Muscle layer of duodenum (tissue), 2 donors: ENCODE data around the gene HAS3.
"Not testable (repeated sequence)": the region's sequence is repeated elsewhere in the genome, so short reads cannot be mapped to it uniquely, and the experiment has no call there.

Experiments
- H3K27ac ChIP-seq: one replicate; pipeline ENCODE4 v1.7.0; 2013; ENCODE audit warnings: mild to moderate bottlenecking, low read length
- H3K27me3 ChIP-seq: one replicate; pipeline ENCODE4 v1.7.0; 2013; ENCODE audit warnings: low read depth, mild to moderate bottlenecking, control low read depth, low read length
- H3K36me3 ChIP-seq, 2 donors: one replicate each; pipeline ENCODE4 v1.7.0; 2013; ENCODE audit warnings: low read length in 2 of 2, control low read depth in 1 of 2, mild to moderate bottlenecking in 1 of 2; ENCODE audit not compliant: insufficient read depth in 2 of 2, control insufficient read depth in 1 of 2
- H3K4me1 ChIP-seq, 2 donors: one replicate each; pipeline ENCODE4 v1.7.0; 2013; ENCODE audit warnings: low read length in 2 of 2, mild to moderate bottlenecking in 2 of 2, control low read depth in 1 of 2, moderate library complexity in 1 of 2; ENCODE audit not compliant: insufficient read depth in 2 of 2, control insufficient read depth in 1 of 2
- H3K4me3 ChIP-seq, 2 donors: one replicate each; pipeline ENCODE4 v1.7.0; 2013; ENCODE audit warnings: low read length in 2 of 2, low read depth in 1 of 2, mild to moderate bottlenecking in 1 of 2
- H3K9me3 ChIP-seq, 2 donors: one replicate each; pipeline ENCODE4 v1.7.0; 2013; ENCODE audit warnings: low read length in 2 of 2, control low read depth in 1 of 2, mild to moderate bottlenecking in 1 of 2; ENCODE audit not compliant: control insufficient read depth in 1 of 2
- donor health status: healthy.

The HAS3 gene

GRCh38 chr16:69132424-69133252 is 27.2 kb downstream of the HAS3 start, which contains the start of the genes CHTF8 and UTP4:
TSS of gene CHTF8 (minus strand) at chr16:69132588. CDS start at chr16:69121458, 11,130 bp downstream.
TSS of gene UTP4 (plus strand) at chr16:69132649. CDS start at chr16:69133460, 811 bp downstream.
- no peaks in the 10 kb centered on the region for H3K9me3 ChIP-seq
- H3K27me3 ChIP-seq: no peaks in the 10 kb centered on the region
- peaks cover 8 to 34% of the 10 kb centered on the region in 2 donors for H3K4me1 ChIP-seq
- peaks cover 5 to 12% of the 10 kb centered on the region in 2 donors for H3K36me3 ChIP-seq
- peak within 1 kb of the TSS; percentile 96 for H3K27ac ChIP-seq
- H3K4me3 ChIP-seq: peak within 1 kb of the TSS; percentile 92 to 98

GRCh38 chr16:69133373-69133954 is 28.0 kb downstream of the HAS3 start:
- no peak overlapping the region for H3K27ac ChIP-seq
- peaks cover 8 to 34% of the 10 kb centered on the region in 2 donors for H3K4me1 ChIP-seq
- H3K27me3 ChIP-seq: no peaks in the 10 kb centered on the region
- peak overlapping the region; percentile 86 to 92 for H3K4me3 ChIP-seq
- H3K9me3 ChIP-seq: no peaks in the 10 kb centered on the region
- H3K36me3 ChIP-seq: peaks cover 6 to 20% of the 10 kb centered on the region in 2 donors

DNA sequence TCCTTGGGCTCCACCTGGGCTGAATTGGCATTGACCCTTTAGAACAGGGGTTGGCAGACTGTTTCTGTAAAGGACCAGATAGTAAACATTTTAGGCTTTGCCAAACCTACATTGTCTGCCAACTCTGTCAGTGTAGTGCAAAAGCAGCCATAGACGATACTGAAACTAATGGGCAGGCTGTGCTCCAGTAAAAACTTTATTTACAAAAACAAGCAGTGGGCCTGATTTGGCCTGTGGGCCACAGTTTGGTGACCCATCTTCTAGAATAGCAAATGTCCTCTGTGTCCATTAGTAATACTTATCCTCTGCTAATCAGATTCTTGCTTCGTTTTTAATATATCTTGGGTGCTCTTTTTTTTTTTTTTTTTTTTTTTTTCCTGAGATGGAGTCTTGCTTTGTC is 33.2 kb downstream of the HAS3 start:
- no peak overlapping the region for H3K4me3 ChIP-seq
- no peaks in the 10 kb centered on the region for H3K9me3 ChIP-seq
- H3K36me3 ChIP-seq: peaks cover 37 to 58% of the 10 kb centered on the region in 2 donors
- H3K27ac ChIP-seq: no peak overlapping the region
- peaks cover 0 to 8% of the 10 kb centered on the region in 2 donors for H3K4me1 ChIP-seq
- H3K27me3 ChIP-seq: no peaks in the 10 kb centered on the region

- not testable (repeated sequence) for H3K27me3 ChIP-seq, H3K4me1 ChIP-seq, H3K9me3 ChIP-seq, H3K4me3 ChIP-seq, H3K27ac ChIP-seq
- H3K36me3 ChIP-seq: peaks cover 39 to 64% of the 10 kb centered on the region in 2 donors
These were observed 34.0 kb downstream of the HAS3 start for GRCh38 chr16:69139464-69139863.

DNA sequence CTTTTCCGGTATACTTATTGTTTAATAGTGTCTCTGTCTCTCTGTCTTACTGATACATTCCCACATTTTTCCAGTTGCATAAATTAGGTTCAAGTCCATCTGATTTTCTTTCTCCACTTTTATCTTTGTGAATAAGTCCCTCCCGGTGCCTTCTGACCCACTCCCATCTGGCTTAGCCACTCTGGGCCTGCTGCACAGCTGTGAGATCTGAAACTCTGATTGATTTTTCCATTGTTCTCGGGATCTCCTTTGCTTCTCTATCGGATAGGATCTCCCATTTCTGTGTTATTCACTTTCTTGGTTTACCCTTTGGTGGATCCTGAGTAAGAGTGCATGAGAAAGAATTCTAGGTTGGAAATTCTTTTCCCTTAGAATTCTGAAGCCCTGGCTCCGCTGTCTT is 35.6 kb downstream of the HAS3 start:
- Histone ChIP-seq H3K4me3 (no peak overlapping the region), H3K27me3 (no peaks in the 10 kb centered on the region), H3K36me3 (peaks cover 47 to 68% of the 10 kb centered on the region in 2 donors), H3K27ac (no peak overlapping the region), H3K9me3 (no peaks in the 10 kb centered on the region), H3K4me1 (no peaks in the 10 kb centered on the region)

- Histone ChIP-seq H3K4me1 (no peaks in the 10 kb centered on the region), H3K27ac (no peak overlapping the region), H3K9me3 (no peaks in the 10 kb centered on the region), H3K27me3 (no peaks in the 10 kb centered on the region), H3K4me3 (no peak overlapping the region), H3K36me3 (peaks cover 47 to 68% of the 10 kb centered on the region in 2 donors)
These were observed 36.5 kb downstream of the HAS3 start for GRCh38 chr16:69141936-69142335.

GRCh38 chr16:69143116-69143515 is 37.7 kb downstream of the HAS3 start:
- H3K9me3 ChIP-seq: no peaks in the 10 kb centered on the region
- peaks cover 42 to 56% of the 10 kb centered on the region in 2 donors for H3K36me3 ChIP-seq

DNA sequence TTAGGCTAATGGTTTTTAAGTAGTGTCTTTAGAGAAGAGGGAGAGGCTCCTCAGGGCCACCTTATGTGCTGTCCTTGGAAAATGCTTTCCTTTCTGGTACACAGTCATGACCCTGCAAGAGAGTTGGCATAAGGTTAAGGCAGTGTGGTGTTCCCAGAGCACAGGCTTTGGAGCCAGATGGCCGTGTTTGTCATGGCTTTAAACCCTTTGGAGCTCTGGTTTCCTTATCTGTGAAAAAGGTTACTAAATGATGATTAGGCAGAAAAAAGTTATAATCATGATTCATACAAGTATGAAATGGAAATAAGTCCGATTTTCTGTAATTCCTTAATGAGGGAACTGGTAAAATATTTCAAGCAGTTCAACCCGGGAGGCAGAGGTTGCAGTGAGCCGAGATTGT is 40.2 kb downstream of the HAS3 start:
- Histone ChIP-seq H3K27me3 (no peaks in the 10 kb centered on the region), H3K27ac (no peak overlapping the region), H3K4me3 (no peak overlapping the region), H3K9me3 (no peaks in the 10 kb centered on the region), H3K36me3 (peaks cover 38 to 40% of the 10 kb centered on the region in 2 donors), H3K4me1 (no peaks in the 10 kb centered on the region)

More at GRCh38 chr16:69143116-69143515, 37.7 kb downstream of the HAS3 start:
- H3K27me3 ChIP-seq: no peaks in the 10 kb centered on the region
- H3K4me3 ChIP-seq: no peak overlapping the region
- H3K27ac ChIP-seq: no peak overlapping the region
- no peaks in the 10 kb centered on the region for H3K4me1 ChIP-seq

GRCh38 chr16:69149621-69150020 is 44.2 kb downstream of the HAS3 start:
- H3K9me3 ChIP-seq, H3K4me3 ChIP-seq, H3K27me3 ChIP-seq, H3K4me1 ChIP-seq, H3K27ac ChIP-seq: not testable (repeated sequence)
- H3K36me3 ChIP-seq: peaks cover 32 to 40% of the 10 kb centered on the region in 2 donors

DNA sequence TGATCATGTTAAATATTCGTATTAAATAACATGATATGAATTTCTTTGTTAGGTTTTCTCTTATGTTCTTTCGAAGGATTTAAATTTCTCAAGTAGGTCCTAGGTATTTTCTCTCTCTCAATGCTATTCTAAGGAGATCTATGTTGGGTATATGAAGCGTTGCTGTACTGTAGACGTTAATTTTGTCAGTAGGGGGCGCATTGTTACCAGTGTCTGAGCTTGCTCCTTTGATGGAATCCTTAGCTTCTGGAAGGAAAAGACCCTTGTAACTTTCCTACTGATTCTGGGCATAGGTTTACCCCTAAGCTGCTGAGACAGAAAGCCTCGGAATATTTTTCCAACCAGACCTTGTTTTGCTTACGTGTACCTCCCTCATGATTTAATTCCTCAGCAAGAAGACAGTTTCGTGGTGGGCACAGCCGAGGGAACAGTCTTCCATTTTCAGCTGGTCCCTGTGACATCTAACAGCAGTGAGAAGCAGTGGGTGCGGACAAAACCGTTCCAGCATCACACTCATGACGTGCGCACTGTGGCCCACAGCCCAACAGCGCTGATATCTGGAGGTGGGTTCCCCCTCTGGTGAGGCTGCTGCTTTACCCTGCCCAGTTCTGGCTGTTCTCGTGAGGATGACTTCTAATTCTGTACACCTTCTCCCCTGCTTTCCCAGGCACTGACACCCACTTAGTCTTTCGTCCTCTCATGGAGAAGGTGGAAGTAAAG is 44.9 kb downstream of the HAS3 start:
- no peaks in the 10 kb centered on the region for H3K4me1 ChIP-seq
- H3K27me3 ChIP-seq: no peaks in the 10 kb centered on the region
- peaks cover 33 to 40% of the 10 kb centered on the region in 2 donors for H3K36me3 ChIP-seq
- no peak overlapping the region for H3K27ac ChIP-seq
- no peaks in the 10 kb centered on the region for H3K9me3 ChIP-seq
- H3K4me3 ChIP-seq: no peak overlapping the region

GRCh38 chr16:69157196-69157595 is 51.7 kb downstream of the HAS3 start:
- H3K36me3 ChIP-seq: peaks cover 43 to 75% of the 10 kb centered on the region in 2 donors
- H3K4me1 ChIP-seq: no peaks in the 10 kb centered on the region
- no peaks in the 10 kb centered on the region for H3K9me3 ChIP-seq
- H3K27me3 ChIP-seq: no peaks in the 10 kb centered on the region
- no peak overlapping the region for H3K4me3 ChIP-seq
- no peak overlapping the region for H3K27ac ChIP-seq
